HG03469 (cell line): ENCODE results near the gene ENG.
"Not testable (repeated sequence)": the region's sequence is repeated elsewhere in the genome, so short reads cannot be mapped to it uniquely, and the experiment has no call there.

Source experiments
- ATAC-seq: cut with Tn5 transposase; IDR thresholded peaks from one replicate; pipeline ENCODE4 v1.9.1; 2021; ENCODE audit warnings: mild to moderate bottlenecking, moderate library complexity, moderate number of reproducible peaks; ENCODE audit not compliant: unreplicated experiment

ENG gene

DNA sequence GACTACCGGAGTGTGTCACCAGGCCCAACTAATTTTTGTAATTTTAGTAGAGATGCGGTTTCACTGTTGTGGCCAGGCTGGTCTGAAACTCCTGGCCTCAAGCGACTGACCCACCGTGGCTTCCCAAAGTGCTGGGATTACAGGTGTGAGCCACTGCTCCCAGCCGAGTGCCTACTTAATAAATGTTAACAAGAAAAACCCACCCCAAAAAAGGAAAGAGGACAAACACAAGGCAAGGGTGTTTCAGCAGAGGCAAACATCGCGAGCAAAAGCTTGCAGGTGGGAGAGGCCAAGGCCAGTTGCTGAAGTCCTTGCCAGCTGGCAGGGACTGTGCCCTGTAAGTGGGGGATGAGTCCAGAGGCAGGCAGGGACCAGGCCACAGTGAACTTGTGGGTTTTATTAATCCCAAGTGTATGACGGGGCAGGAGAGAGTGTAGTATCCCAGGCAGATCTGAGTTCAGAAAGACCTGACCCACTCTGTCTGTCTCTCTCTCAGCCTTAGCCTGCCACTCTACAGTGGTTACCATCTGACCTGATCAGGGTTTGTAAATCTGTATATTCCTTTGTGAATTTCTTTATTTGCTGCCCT is 58.1 kb downstream of the ENG start:
- ATAC-seq = no peak

GRCh38 chr9:127794001-127794791 is 60.3 kb downstream of the ENG start:
- no peak for ATAC-seq

GRCh38 chr9:127793093-127793708 is 61.3 kb downstream of the ENG start:
- no peak for ATAC-seq

DNA sequence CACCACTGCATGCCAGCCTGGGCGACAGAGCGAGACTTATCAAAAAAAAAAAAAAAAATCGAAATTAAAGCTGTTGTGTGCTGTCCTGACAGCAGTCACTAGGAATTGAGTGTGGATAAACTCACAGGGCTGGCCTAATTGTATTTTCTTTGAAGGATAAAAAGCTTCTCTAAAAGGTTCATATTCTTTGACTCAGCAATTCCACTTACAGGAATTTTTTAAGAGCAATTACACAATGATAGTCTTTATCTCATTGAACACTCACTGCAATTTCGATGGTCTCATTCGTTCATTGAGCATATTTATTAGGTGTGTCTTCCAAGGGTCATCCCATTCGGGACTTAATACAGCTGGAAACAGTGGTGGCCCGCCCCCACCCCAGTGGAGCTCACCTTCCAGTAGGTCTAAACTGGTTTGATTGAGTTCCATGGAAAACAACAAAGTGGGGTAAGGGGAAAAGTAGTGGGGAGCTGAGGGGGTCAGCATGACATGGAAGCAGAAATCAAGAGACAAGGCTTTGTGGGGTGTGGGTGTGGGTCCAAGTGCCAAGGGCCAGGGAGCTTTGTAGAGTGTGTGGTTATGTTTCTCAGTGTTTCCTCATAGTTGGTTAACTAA is 61.9 kb downstream of the ENG start:
- no peak for ATAC-seq

DNA sequence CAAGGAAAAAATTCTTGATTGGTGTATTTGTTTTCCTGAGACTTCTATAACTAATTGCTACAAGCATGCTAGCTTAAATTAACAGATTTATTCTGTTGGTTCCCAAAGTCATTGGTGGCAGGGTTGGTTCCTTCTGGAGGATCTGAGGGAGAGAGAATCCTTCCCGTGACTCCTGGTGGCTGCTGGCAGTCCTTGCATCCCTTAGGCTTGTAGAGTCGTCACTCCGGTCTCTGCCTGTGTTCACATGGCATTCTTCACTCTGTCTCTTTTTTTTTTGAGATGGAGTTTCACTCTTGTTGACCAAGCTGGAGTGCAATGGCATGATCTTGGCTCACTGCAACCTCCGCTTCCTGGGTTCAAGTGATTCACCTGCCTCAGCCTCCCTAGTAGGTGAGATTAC is 63.4 kb downstream of the ENG start:
- ATAC-seq = no peak

GRCh38 chr9:127790094-127790855 is 64.2 kb downstream of the ENG start:
- no peak for ATAC-seq

DNA sequence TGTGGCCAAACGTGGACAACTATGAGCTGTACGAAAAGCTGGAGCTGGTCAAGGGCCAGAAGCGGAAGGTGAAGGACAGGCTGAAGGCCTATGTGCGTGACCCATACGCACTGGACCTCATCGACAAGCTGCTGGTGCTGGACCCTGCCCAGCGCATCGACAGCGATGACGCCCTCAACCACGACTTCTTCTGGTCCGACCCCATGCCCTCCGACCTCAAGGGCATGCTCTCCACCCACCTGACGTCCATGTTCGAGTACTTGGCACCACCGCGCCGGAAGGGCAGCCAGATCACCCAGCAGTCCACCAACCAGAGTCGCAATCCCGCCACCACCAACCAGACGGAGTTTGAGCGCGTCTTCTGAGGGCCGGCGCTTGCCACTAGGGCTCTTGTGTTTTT is 65.3 kb downstream of the ENG start:
- ATAC-seq = no peak

DNA sequence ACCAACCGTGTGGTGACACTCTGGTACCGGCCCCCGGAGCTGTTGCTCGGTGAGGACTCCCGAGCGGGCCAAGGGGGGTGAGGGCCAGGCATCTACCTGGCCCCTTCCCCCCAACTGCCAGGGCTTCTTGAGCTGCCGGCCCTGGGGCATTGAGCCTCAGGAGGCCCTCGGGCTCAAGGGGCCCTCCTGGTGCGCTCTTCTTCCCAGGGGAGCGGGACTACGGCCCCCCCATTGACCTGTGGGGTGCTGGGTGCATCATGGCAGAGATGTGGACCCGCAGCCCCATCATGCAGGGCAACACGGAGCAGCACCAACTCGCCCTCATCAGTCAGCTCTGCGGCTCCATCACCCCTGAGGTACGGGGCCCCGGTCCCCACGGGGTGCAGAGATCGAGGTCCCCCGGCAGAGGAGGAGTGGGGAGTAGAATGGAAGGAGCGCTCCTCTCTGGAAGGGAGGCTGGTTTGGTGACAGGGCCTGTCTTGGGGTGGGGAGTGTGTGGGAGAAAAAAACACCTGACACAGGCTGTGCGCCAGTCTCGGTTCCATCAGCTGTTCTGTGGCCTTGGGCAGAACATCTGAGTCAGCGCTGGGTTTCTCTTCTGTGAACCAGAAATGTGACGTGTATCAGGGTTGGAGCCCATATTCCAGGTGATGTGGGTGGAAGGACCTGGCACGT is 66.0 kb downstream of the ENG start:
- ATAC-seq = no peak

DNA sequence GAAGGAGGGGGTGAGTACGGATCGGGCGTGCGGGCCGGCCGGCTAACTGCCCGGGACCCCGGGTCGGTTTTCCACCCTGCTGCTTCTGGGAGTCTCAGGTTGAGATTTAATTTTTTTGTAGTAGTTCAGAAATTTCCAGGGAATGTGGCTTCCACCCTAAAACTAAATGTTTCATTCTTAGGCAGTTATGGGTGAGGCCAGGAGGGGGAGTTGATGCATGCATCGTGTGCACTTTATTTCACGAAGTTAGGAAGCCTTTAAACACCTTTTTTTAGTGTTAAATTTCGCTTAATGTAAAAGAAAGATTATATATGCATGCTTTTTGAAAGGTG is 67.7 kb downstream of the ENG start:
- ATAC-seq = no peak

GRCh38 chr9:127785933-127786772 is 68.3 kb downstream of the ENG start, which contains the start of gene CDK9:
Gene CDK9, plus strand, starts transcription at chr9:127786034. Its CDS starts 115 bp downstream, at chr9:127786149.
- ATAC-seq = peak; percentile 32

DNA sequence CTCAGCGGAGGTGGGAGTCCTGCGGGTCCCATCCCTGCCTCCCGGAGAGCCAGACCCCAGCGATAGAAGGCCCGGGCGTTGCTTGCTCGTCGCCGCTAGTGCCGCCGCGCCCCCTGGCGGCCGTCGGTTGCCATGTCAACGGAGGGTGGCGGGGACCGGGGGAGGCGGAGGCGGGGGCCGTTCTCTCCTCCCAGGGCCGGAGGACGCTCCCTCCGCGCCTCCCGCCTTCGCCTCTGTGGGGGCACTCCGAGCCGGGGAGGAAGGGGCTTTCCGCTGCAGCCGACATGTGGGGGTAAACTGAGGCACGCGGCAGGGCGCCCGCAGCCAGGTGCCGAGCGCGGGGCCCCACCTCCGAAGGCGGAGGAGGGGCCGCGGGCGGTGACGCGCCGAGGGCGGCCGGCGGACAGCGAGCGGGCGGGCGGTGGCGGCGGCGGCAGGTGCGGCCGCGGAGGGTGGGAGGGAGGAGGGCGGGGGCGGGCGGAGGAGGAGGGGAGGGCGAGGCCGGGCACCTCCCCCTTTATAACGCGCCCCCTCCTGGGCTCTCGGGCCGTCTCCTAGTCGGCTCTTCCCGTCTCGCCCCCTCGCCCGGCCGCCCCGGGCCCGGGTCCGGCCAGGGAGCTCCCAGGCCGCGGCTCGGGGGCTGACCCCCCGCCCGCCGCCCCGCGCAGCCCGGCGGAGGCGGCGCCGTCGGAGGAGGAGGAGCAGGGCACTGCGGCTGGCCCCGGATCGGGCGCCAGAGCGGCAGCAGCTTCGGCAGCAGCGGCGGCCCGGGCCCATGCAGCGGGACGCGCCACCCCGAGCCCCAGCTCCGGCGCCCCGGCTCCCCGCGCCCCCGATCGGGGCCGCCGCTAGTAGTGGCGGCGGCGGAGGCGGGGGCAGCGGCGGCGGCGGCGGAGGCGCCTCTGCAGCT is 69.2 kb downstream of the ENG start:
- peak; percentile 22 for ATAC-seq

DNA sequence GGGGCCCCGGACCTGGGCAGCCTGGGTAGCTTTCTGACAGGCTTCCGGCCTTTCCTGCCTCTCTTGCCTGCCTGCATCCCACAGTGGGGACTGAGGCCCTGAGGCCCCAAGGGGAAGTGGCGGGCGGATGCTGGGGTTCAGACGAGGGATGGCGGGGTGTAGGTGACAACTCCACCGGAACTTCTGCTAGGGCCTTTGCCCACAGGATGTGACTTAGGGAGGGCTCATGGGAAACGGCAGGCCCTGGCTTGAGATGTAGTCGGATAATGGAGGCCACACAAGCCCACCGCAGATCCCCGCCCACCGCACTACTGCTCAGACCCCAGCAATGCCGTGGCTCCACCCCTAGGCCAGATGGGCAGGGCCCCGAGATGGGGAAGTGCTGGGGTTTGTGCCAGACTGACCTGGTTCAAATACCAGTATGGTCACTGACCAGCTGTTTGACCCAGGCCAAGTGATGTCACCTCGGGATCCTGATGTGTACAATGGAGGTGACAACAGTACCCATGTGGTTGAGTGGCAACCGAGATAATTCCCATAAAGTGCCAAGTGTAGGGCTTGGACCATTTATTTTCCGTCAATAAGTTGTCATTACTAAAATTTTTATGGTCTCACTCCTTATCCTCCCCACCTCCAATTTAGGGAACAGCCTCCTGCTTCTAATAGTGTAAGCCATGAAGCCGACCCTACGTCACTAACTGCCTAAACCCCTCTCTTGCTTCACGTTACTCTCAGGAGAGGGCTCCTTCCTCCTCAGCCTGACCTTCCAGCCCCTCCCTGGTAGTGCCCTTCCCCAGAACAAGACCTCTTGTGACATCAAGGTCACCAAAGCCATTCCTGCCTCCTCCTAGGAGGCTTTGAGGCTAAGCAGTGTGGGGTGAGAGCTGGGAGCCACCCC is 71.1 kb downstream of the ENG start:
- ATAC-seq = no peak

- no peak for ATAC-seq
Observed at GRCh38 chr9:127781806-127782205, 72.7 kb downstream of the ENG start.

- ATAC-seq = not testable (repeated sequence)
Observed at GRCh38 chr9:127780909-127781308, 73.5 kb downstream of the ENG start.

DNA sequence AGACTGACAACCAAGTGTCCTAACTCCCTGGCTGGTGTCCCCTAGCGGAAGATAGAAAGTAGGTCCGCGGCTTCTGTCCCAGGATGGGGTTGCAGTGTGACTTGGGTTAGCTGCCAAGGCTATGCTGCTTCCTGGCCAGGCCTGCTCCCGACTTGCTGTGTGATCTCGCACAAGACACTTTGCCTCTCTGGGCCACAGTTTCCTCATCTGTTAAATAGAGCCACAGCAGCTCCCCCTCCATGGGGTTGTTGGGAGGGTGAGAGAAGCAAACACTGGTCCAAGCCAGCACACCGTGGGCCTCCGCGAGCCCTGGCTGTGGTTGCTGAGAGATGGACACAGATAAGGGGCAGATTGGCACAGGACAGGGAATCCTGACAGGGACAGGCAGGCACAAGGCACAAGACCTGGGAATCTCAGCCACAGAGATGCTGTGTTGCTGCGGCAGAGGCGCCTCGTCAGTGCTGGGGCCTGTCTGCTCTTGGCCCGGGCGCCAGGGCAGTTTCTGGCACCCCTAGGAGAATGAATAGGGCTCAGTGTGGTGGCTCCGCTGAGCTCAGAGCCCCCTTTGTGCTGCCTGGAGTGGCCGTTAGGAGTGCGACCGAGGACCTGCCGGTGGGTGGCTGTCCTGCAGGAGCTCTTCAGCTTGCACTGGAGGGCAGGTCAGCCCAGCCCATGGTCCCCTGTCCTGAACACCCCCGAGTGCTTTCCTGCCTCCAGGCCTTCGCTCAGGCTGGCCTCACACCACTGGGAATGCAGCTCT is 74.2 kb downstream of the ENG start:
- ATAC-seq = no peak

DNA sequence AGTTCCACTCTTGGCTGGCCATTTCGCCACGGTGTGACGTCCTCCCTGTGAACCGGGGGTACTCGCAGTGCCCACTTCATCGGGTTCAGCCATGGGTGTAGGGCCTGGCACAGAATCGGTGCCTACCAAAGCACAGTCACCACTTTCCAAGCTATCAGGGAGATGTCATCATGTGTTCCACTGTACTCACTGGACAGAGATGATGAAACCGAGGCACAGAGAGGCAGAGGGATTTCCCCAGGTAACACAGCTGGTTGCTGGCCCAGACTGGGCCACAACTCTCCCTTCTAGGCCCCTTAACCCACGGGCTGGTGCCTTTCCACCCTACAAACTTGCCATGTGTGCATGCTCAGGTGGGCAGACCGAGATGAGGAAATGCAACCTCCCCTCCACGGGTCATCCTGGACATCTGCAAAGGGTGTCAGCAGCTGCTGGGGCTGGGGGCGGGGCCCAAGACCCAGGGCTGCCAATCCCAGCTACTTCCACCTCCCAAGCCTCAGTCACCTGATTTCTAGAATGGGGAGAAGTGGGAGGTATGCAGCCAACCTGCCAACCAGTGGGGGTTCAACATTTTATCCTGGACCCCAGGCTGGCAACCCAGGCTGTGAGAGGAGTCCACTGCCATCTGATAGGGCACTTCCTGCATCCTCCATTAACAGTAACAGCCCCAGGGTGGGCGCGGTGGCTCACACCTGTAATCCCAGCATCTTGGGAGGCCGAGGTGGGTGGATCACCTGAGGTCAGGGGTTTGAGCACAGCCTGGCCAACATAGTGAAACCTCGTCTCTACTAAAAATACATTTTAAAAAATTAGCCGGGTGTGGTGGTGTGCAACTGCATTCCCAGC is 75.1 kb downstream of the ENG start:
- peak; percentile 26 for ATAC-seq
